ENCODE data around the gene FAM53A. TPM values are rescaled to one million over a fixed set of nuclear protein-coding genes. Genes with fewer than 3 reads are reported as not detected.
A peak's percentile ranks its signal among the peaks of the same experiment; 100 is the strongest.

Gene FAM53A
- total RNA-seq, 1 donor from 2014 or later = 1.6 TPM

DNA sequence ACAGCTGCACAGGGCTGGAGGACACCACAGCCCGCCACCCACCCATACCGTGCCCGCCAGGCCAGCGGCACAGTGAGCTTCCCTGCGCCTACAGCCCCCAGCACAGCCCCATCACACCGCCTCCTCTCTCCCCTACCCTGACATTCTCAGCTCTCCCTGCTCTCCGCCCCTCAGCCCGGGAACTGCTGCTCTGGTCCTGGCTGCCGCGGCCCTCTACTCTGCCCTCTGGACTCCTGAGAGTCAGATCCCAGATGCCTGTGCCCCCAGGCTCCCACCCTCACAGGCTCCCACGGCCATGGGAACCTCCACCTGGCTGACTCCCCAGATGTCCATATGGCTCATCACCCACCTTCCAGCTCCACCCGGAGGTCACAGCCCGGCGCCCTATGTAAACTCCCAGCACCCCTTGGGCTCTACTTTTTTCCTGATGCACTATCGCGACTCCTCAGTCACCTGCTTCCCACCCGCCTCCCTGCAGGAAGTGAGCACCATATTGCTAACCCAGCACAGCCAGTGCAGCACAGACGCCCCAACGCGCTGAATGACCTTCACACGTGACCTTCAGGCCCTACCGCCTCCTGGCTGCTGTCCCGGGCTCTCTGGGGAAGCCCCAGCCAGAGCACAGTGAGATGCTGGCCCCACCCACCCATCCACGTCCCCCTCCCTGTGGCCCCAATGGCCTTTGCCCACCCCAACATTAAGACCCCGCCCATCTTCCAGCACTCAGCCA lies 23.0 kb downstream of the FAM53A start:
- no peak for DNase-seq (ENCODE audit: low spot score)

GRCh38 chr4:1659104-1660043 lies 24.7 kb downstream of the FAM53A start:
- DNase-seq (ENCODE audit: low spot score) = no peak

- DNase-seq (ENCODE audit: low spot score) = no peak
Measured at GRCh38 chr4:1658581-1658980, 25.5 kb downstream of the FAM53A start.

DNA sequence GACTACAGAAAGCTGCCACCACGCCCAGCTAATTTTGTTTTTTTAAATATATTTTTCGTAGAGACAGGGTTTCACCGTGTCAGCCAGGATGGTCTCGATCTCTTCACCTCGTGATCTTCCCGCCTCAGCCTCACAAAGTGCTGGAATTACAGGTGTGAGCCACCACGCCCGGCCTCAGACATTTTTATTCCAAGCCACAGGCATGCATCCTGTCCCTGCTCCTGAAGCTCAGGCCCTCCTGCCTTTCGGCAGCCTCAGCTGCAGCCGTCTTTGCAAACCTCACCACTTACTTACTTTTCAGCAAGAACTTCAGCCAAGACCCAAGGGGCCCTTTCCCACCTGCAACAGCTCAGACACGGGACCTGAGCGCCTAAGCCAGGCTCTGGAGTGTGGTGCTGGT lies 26.0 kb downstream of the FAM53A start:
- no peak for DNase-seq (ENCODE audit: low spot score)

DNA sequence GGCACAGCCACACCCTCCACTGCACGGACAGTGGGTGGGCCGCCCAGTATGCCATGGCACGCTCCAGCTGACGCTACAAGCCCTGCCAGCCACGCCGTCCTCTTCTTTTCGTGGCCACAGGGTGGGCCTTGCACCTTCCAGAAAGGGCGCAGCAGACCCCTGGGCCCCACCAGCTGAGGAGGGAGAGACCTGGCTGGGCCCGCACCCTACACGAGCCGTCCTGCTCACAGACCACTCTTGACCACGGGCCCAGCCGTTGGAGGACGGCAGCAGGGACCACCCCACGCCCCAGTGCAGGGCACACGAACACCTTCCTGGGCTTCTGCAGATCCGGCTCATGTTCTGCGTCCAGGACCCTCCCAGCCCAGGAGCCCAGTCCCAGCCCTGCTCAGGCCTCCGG lies 27.1 kb downstream of the FAM53A start:
- DNase-seq (ENCODE audit: low spot score) = no peak

GRCh38 chr4:1656132-1656531 lies 28.0 kb downstream of the FAM53A start:
- DNase-seq (ENCODE audit: low spot score) = no peak

DNA sequence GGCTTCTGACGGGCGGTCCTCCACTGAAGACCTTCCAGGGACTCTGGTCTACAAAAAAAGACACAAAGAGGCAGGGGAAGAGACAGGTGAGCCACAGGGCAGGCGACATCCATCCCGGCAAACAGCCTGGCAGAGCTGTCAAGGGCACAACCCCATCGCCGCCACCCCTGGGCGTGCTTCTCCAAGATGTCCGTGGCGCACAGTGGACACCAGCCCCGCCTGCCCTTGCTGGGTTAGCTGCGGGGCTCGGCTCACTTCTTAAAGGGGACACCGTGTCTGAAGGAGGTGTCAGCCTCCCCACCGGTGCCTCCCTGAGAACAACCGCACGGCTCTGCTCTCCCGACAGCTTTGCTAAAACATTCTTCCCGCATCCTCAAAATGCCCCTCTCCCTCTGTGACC lies 28.4 kb downstream of the FAM53A start:
- no peak for DNase-seq (ENCODE audit: low spot score)

GRCh38 chr4:1655081-1655480 lies 29.0 kb downstream of the FAM53A start:
- DNase-seq (ENCODE audit: low spot score) = no peak

GRCh38 chr4:1654216-1654955 lies 29.7 kb downstream of the FAM53A start:
- DNase-seq (ENCODE audit: low spot score) = no peak

- no peak for DNase-seq (ENCODE audit: low spot score)
Measured at GRCh38 chr4:1653776-1654175, 30.3 kb downstream of the FAM53A start.

GRCh38 chr4:1652088-1652487 lies 32.0 kb downstream of the FAM53A start:
- no peak for DNase-seq (ENCODE audit: low spot score)

- no peak for DNase-seq (ENCODE audit: low spot score)
Measured at GRCh38 chr4:1651609-1652008, 32.5 kb downstream of the FAM53A start.

GRCh38 chr4:1648962-1649361 lies 35.2 kb downstream of the FAM53A start:
- no peak for DNase-seq (ENCODE audit: low spot score)

GRCh38 chr4:1647432-1647831 lies 36.7 kb downstream of the FAM53A start:
- DNase-seq (ENCODE audit: low spot score) = no peak

- no peak for DNase-seq (ENCODE audit: low spot score)
Measured at GRCh38 chr4:1646690-1647089, 37.4 kb downstream of the FAM53A start.

DNA sequence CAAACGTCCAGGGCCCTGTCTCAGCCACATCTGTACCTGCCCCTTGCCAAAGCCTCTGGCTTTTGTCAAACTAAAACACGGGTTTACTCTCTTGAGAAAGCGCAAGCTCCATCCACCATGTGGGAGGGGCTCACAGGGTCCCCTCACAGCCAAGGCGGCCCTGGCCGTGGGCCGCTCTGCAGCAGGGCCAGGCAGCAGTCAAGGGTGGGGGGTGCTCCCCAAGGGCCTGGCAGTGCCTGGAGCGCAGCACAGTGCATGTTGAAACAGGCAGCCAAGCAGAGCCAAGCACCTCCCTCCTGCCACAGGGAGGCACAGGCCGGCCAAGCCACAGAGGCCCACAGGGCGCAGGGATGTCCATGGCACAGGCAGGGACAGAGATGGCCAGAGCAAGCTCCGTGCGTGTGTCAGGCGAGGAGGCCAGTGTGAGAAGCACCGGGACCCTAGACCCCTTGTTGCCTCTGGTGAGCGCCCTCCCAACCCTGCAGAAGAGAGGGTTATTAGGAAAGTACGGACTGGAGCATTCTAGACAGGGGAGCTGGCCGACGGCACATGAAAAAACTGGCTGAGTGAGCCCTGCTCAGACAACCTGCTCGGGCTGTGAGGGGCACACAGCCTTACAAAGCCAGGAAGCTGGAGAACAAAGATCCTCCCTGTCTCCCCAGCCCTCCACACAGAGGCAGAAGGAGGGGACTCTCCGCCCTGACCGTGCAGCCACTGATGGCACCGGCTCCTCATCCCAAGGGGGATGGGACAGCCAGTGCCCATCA lies 39.0 kb downstream of the FAM53A start:
- peak; percentile 68 for DNase-seq (ENCODE audit: low spot score)

GRCh38 chr4:1643971-1644735 lies 40.0 kb downstream of the FAM53A start:
- no peak for DNase-seq (ENCODE audit: low spot score)

GRCh38 chr4:1642196-1642951 lies 41.7 kb downstream of the FAM53A start:
- no peak for DNase-seq (ENCODE audit: low spot score)

GRCh38 chr4:1641671-1642070 lies 42.4 kb downstream of the FAM53A start:
- DNase-seq (ENCODE audit: low spot score) = no peak

All from mucosa of gallbladder (tissue), 1 donor.